ENCODE measurements around the gene MIA. TPM values are rescaled to one million over a fixed set of nuclear protein-coding genes. Genes with fewer than 3 reads are reported as not detected.

The MIA gene
- total RNA-seq, 2 donors from 2014 or later: not detected

GRCh38 chr19:40798683-40799557 lies 23.6 kb downstream of the MIA start, which contains the start of gene EGLN2:
Gene EGLN2 (plus strand): TSS chr19:40799191. CDS start chr19:40800573, 1,382 bp downstream.
- H3K9me3 ChIP-seq (ENCODE audit: control insufficient read depth, low read length, poor library complexity, severe bottlenecking): no peaks in the 10 kb centered on the region
- Mint-ChIP-seq H3K27me3 (no peaks in the 10 kb centered on the region), H3K36me3 (ENCODE audit: low read depth) (peaks cover 12% of the 10 kb centered on the region), H3K4me1 (peaks cover 44% of the 10 kb centered on the region), H3K27ac (peak within 1 kb of the TSS; percentile 99), H3K4me3 (peak within 1 kb of the TSS; percentile 98)
- DNase-seq (peak; percentile 100), ATAC-seq (peak; percentile 86)

GRCh38 chr19:40799558-40800338 lies 24.4 kb downstream of the MIA start:
- H3K27me3 Mint-ChIP-seq: no peaks in the 10 kb centered on the region

GRCh38 chr19:40800339-40800996 lies 25.1 kb downstream of the MIA start:
- peaks cover 12% of the 10 kb centered on the region for H3K36me3 Mint-ChIP-seq (ENCODE audit: low read depth)
- H3K4me3 Mint-ChIP-seq: peak overlapping the region; percentile 98
- no peaks in the 10 kb centered on the region for H3K9me3 ChIP-seq (ENCODE audit: control insufficient read depth, low read length, poor library complexity, severe bottlenecking)

More at GRCh38 chr19:40799558-40800338, 24.4 kb downstream of the MIA start:
- Mint-ChIP-seq H3K4me3 (peak overlapping the region; percentile 98), H3K4me1 (peaks cover 52% of the 10 kb centered on the region), H3K27ac (peak overlapping the region; percentile 98), H3K36me3 (ENCODE audit: low read depth) (peaks cover 12% of the 10 kb centered on the region)
- no peak for ATAC-seq
- DNase-seq: no peak
- no peaks in the 10 kb centered on the region for H3K9me3 ChIP-seq (ENCODE audit: control insufficient read depth, low read length, poor library complexity, severe bottlenecking)

GRCh38 chr19:40800997-40801377 lies 25.7 kb downstream of the MIA start:
- Mint-ChIP-seq H3K27ac (peak overlapping the region; percentile 98), H3K36me3 (ENCODE audit: low read depth) (peaks cover 12% of the 10 kb centered on the region), H3K4me3 (peak overlapping the region; percentile 98), H3K4me1 (peaks cover 63% of the 10 kb centered on the region), H3K27me3 (no peaks in the 10 kb centered on the region)
- H3K9me3 ChIP-seq (ENCODE audit: control insufficient read depth, low read length, poor library complexity, severe bottlenecking): no peaks in the 10 kb centered on the region
- no peak for ATAC-seq
- DNase-seq: no peak

More at GRCh38 chr19:40800339-40800996, 25.1 kb downstream of the MIA start:
- peaks cover 60% of the 10 kb centered on the region for H3K4me1 Mint-ChIP-seq
- no peaks in the 10 kb centered on the region for H3K27me3 Mint-ChIP-seq
- DNase-seq: no peak
- peak overlapping the region; percentile 98 for H3K27ac Mint-ChIP-seq
- ATAC-seq: no peak

GRCh38 chr19:40801426-40802299 lies 26.3 kb downstream of the MIA start:
- Mint-ChIP-seq H3K36me3 (ENCODE audit: low read depth) (peaks cover 12% of the 10 kb centered on the region), H3K27ac (peak overlapping the region; percentile 98), H3K27me3 (no peaks in the 10 kb centered on the region), H3K4me3 (peak overlapping the region; percentile 98), H3K4me1 (peaks cover 69% of the 10 kb centered on the region)
- DNase-seq (no peak), ATAC-seq (no peak)
- H3K9me3 ChIP-seq (ENCODE audit: control insufficient read depth, low read length, poor library complexity, severe bottlenecking): no peaks in the 10 kb centered on the region

- ATAC-seq (no peak), DNase-seq (no peak)
- Mint-ChIP-seq H3K36me3 (ENCODE audit: low read depth) (peaks cover 12% of the 10 kb centered on the region), H3K27ac (peak overlapping the region; percentile 98), H3K27me3 (no peaks in the 10 kb centered on the region), H3K4me1 (peaks cover 74% of the 10 kb centered on the region), H3K4me3 (peak overlapping the region; percentile 98)
- no peaks in the 10 kb centered on the region for H3K9me3 ChIP-seq (ENCODE audit: control insufficient read depth, low read length, poor library complexity, severe bottlenecking)
Observed at GRCh38 chr19:40802300-40803169, 27.2 kb downstream of the MIA start.

- H3K36me3 Mint-ChIP-seq (ENCODE audit: low read depth): peaks cover 16% of the 10 kb centered on the region
Observed at GRCh38 chr19:40803170-40803856, 28.0 kb downstream of the MIA start.

GRCh38 chr19:40803857-40804782 lies 28.8 kb downstream of the MIA start:
- ATAC-seq (peak; percentile 59), DNase-seq (peak; percentile 38 to 57 (median 46))
- H3K4me1 Mint-ChIP-seq: peaks cover 76% of the 10 kb centered on the region
- H3K27ac Mint-ChIP-seq: peak overlapping the region; percentile 98
- H3K4me3 Mint-ChIP-seq: peak overlapping the region; percentile 98
- H3K36me3 Mint-ChIP-seq (ENCODE audit: low read depth): peaks cover 16% of the 10 kb centered on the region
- no peaks in the 10 kb centered on the region for H3K9me3 ChIP-seq (ENCODE audit: control insufficient read depth, low read length, poor library complexity, severe bottlenecking)
- H3K27me3 Mint-ChIP-seq: no peaks in the 10 kb centered on the region

More at GRCh38 chr19:40803170-40803856, 28.0 kb downstream of the MIA start:
- H3K27ac Mint-ChIP-seq: peak overlapping the region; percentile 98
- ATAC-seq (no peak), DNase-seq (no peak)
- peak overlapping the region; percentile 98 for H3K4me3 Mint-ChIP-seq
- no peaks in the 10 kb centered on the region for H3K9me3 ChIP-seq (ENCODE audit: control insufficient read depth, low read length, poor library complexity, severe bottlenecking)
- peaks cover 77% of the 10 kb centered on the region for H3K4me1 Mint-ChIP-seq
- no peaks in the 10 kb centered on the region for H3K27me3 Mint-ChIP-seq

GRCh38 chr19:40804783-40805242 lies 29.5 kb downstream of the MIA start:
- peaks cover 77% of the 10 kb centered on the region for H3K4me1 Mint-ChIP-seq
- H3K36me3 Mint-ChIP-seq (ENCODE audit: low read depth): peaks cover 15% of the 10 kb centered on the region
- peak overlapping the region; percentile 98 for H3K27ac Mint-ChIP-seq
- peak overlapping the region; percentile 98 for H3K4me3 Mint-ChIP-seq
- no peaks in the 10 kb centered on the region for H3K27me3 Mint-ChIP-seq
- DNase-seq (no peak), ATAC-seq (no peak)
- no peaks in the 10 kb centered on the region for H3K9me3 ChIP-seq (ENCODE audit: control insufficient read depth, low read length, poor library complexity, severe bottlenecking)

- peaks cover 10% of the 10 kb centered on the region for H3K36me3 Mint-ChIP-seq (ENCODE audit: low read depth)
- DNase-seq: peak in 1 of 3 donors; percentile 35
- ATAC-seq: peak; percentile 7
- H3K9me3 ChIP-seq (ENCODE audit: control insufficient read depth, low read length, poor library complexity, severe bottlenecking): no peaks in the 10 kb centered on the region
- H3K27me3 Mint-ChIP-seq: no peaks in the 10 kb centered on the region
- peak overlapping the region; percentile 98 for H3K4me3 Mint-ChIP-seq
- H3K27ac Mint-ChIP-seq: peak overlapping the region; percentile 98
- H3K4me1 Mint-ChIP-seq: peaks cover 76% of the 10 kb centered on the region
Observed at GRCh38 chr19:40805258-40805868, 30.0 kb downstream of the MIA start.

All from T-helper 17 cell (primary cell).